AG04450 (cell line): Measurements from ENCODE around the gene CHD3. TPM values are rescaled to one million over a fixed set of nuclear protein-coding genes. Genes with fewer than 3 reads are reported as not detected.

Source experiments
- CTCF ChIA-PET: fragments of 300-600, 350-600 bp; formaldehyde crosslinking; extraction: SDS; loops from one replicate; lab custom pipeline; 2022; ENCODE audit warnings: antibody characterized with exemption, inconsistent platforms; lab: Charles Lee
- POLR2A ChIA-PET: fragments of 350-600 bp; formaldehyde crosslinking; extraction: SDS; loops from one replicate; lab custom pipeline; 2021; ENCODE audit warnings: antibody characterized with exemption, inconsistent platforms; lab: Yijun Ruan, JAX
- DNase-seq: peaks from one replicate; pipeline ENCODE4 v3.0.0-alpha.2; 2011; ENCODE audit warnings: low read depth, low spot score
- H3K27ac ChIP-seq: one replicate; pipeline ENCODE4 v1.5.1; 2012; ENCODE audit warnings: low read depth, low read length, control low read depth
- H3K27me3 ChIP-seq: one replicate; pipeline ENCODE4 v1.6.0; 2012; ENCODE audit warnings: low read length; ENCODE audit not compliant: control insufficient read depth, insufficient read depth
- H3K4me3 ChIP-seq: 2 replicates; pipeline ENCODE4 v1.5.1; 2011; ENCODE audit warnings: mild to moderate bottlenecking, low read depth, low read length, control low read depth
- H3K9me3 ChIP-seq: 2 replicates; pipeline ENCODE4 v1.5.1; 2012; ENCODE audit warnings: low read length; ENCODE audit not compliant: control insufficient read depth, insufficient read depth
- CTCF ChIP-seq: IDR thresholded peaks from 2 replicates; pipeline ENCODE4 v1.5.1; 2011; ENCODE audit warnings: low read depth, low read length, control low read depth, inconsistent platforms
- polyA plus RNA-seq: library from polyadenylated mRNA; depleted of rRNA; stranded (reverse); fragments of >200 nt; gene quantifications from 2 replicates; pipeline ENCODE4 v1.2.3, GENCODE V29; 2011

CHD3 gene
- polyA plus RNA-seq, 1 experiment, result 50.0 TPM

GRCh38 chr17:7878234-7878633, 10.4 kb upstream of the CHD3 start:
- TF ChIP-seq CTCF, result no peak
- ChIA-PET CTCF (no interaction called here), POLR2A (no interaction called here)
- DNase-seq, result no peak
- H3K27ac ChIP-seq, result no peak overlapping the region
- H3K9me3 ChIP-seq, result no peaks in the 10 kb centered on the region
- H3K4me3 ChIP-seq, result no peak overlapping the region
- H3K27me3 ChIP-seq, result no peaks in the 10 kb centered on the region

GRCh38 chr17:7880076-7880868, 8.3 kb upstream of the CHD3 start:
- no peak overlapping the region for H3K27ac ChIP-seq
- H3K27me3 ChIP-seq, result no peaks in the 10 kb centered on the region
- ChIA-PET POLR2A (no interaction called here), CTCF (no interaction called here)
- no peak for TF ChIP-seq CTCF
- H3K4me3 ChIP-seq, result no peak overlapping the region
- DNase-seq, result no peak
- no peaks in the 10 kb centered on the region for H3K9me3 ChIP-seq

- TF ChIP-seq CTCF, result no peak
- ChIA-PET POLR2A (no interaction called here), CTCF (no interaction called here)
- no peak overlapping the region for H3K27ac ChIP-seq
- DNase-seq, result no peak
- no peaks in the 10 kb centered on the region; the same call in 1 of the 2 replicates for H3K9me3 ChIP-seq
- H3K27me3 ChIP-seq, result no peaks in the 10 kb centered on the region
- no peak overlapping the region for H3K4me3 ChIP-seq
These were observed 7.1 kb upstream of the CHD3 start for GRCh38 chr17:7881276-7882054.

GRCh38 chr17:7882068-7882467, 6.5 kb upstream of the CHD3 start:
- no peak for TF ChIP-seq CTCF
- ChIA-PET POLR2A (no interaction called here), CTCF (interaction anchor here (1.2 kb wide), 1 partner anchor 108 kb away, joined by 4 read pairs; no protein-coding TSS in a partner anchor)
- Histone ChIP-seq H3K9me3 (no peaks in the 10 kb centered on the region; the same call in 1 of the 2 replicates), H3K27me3 (no peaks in the 10 kb centered on the region), H3K4me3 (no peak overlapping the region), H3K27ac (no peak overlapping the region)
- DNase-seq, result no peak

GRCh38 chr17:7882629-7883028, 6.0 kb upstream of the CHD3 start:
- H3K4me3 ChIP-seq, result no peak overlapping the region
- no peak for TF ChIP-seq CTCF
- DNase-seq, result no peak
- no peaks in the 10 kb centered on the region; the same call in 1 of the 2 replicates for H3K9me3 ChIP-seq
- ChIA-PET POLR2A (interaction anchor here (1.1 kb wide), 1 partner anchor 50 kb away, joined by 3 read pairs; no protein-coding TSS in a partner anchor), CTCF (interaction anchor here (1.2 kb wide), 2 partner anchors 15 to 107 kb away, joined by 3 to 4 read pairs; no protein-coding TSS in a partner anchor)
- H3K27ac ChIP-seq, result no peak overlapping the region
- no peaks in the 10 kb centered on the region for H3K27me3 ChIP-seq
